NCI-H2227 treated with DMSO at 0.1 percent for 48 hours (cell line): ENCODE data around the gene CHCHD6.

Source experiments
- DNase-seq: peaks from one replicate; lab custom pipeline; 2025; lab: John Stamatoyannopoulos, UW

The CHCHD6 gene

GRCh38 chr3:126859415-126860246 lies 155.6 kb downstream of the CHCHD6 start:
- no peak for DNase-seq

GRCh38 chr3:126865736-126866135 lies 161.7 kb downstream of the CHCHD6 start:
- no peak for DNase-seq

GRCh38 chr3:126866175-126866759 lies 162.2 kb downstream of the CHCHD6 start:
- DNase-seq, result no peak

GRCh38 chr3:126867190-126867862 lies 163.3 kb downstream of the CHCHD6 start:
- DNase-seq, result no peak

GRCh38 chr3:126867863-126868200 lies 163.8 kb downstream of the CHCHD6 start:
- DNase-seq, result no peak

GRCh38 chr3:126870608-126871210 lies 166.7 kb downstream of the CHCHD6 start:
- no peak for DNase-seq

GRCh38 chr3:126872701-126873342 lies 168.8 kb downstream of the CHCHD6 start:
- DNase-seq, result no peak

- DNase-seq, result no peak
These were observed 169.4 kb downstream of the CHCHD6 start for GRCh38 chr3:126873416-126873815.

- no peak for DNase-seq
These were observed 174.6 kb downstream of the CHCHD6 start for GRCh38 chr3:126878664-126879063.

- DNase-seq, result no peak
These were observed 176.9 kb downstream of the CHCHD6 start for GRCh38 chr3:126880901-126881300.

- no peak for DNase-seq
These were observed 177.8 kb downstream of the CHCHD6 start for GRCh38 chr3:126881861-126882260.

- DNase-seq, result no peak
These were observed 179.2 kb downstream of the CHCHD6 start for GRCh38 chr3:126883241-126883640.

GRCh38 chr3:126885425-126885824 lies 181.4 kb downstream of the CHCHD6 start:
- DNase-seq, result no peak

- DNase-seq, result no peak
These were observed 182.2 kb downstream of the CHCHD6 start for GRCh38 chr3:126886217-126886616.

- no peak for DNase-seq
These were observed 183.6 kb downstream of the CHCHD6 start for GRCh38 chr3:126887686-126888085.

GRCh38 chr3:126888186-126888760 lies 184.2 kb downstream of the CHCHD6 start:
- peak; percentile 41 for DNase-seq

- no peak for DNase-seq
These were observed 185.5 kb downstream of the CHCHD6 start for GRCh38 chr3:126889276-126890201.

- no peak for DNase-seq
These were observed 187.1 kb downstream of the CHCHD6 start for GRCh38 chr3:126891141-126891540.

- DNase-seq, result no peak
These were observed 187.8 kb downstream of the CHCHD6 start for GRCh38 chr3:126891791-126892190.

- no peak for DNase-seq
These were observed 189.6 kb downstream of the CHCHD6 start for GRCh38 chr3:126893651-126894050.

- no peak for DNase-seq
These were observed 190.4 kb downstream of the CHCHD6 start for GRCh38 chr3:126894475-126894874.
